NT2/D1 (cell line): ENCODE measurements around the gene DUSP2.

ENCODE experiments used
- DNase-seq: peaks from one replicate; pipeline ENCODE4 v3.0.0-alpha.2; 2011; ENCODE audit warnings: low read depth, low spot score
- H3K27me3 ChIP-seq: 2 replicates; pipeline ENCODE4 v1.6.0; 2011; ENCODE audit warnings: mild to moderate bottlenecking; ENCODE audit not compliant: insufficient read length, insufficient read depth
- H3K36me3 ChIP-seq: 2 replicates; pipeline ENCODE4 v1.6.1; 2011; ENCODE audit warnings: mild to moderate bottlenecking, low read length, mixed read lengths; ENCODE audit not compliant: insufficient read depth, insufficient read length
- H3K4me1 ChIP-seq: 2 replicates; pipeline ENCODE4 v1.5.1; 2011; ENCODE audit not compliant: insufficient read depth, insufficient read length
- H3K4me3 ChIP-seq: 2 replicates; pipeline ENCODE4 v1.5.1; 2011; ENCODE audit warnings: low read depth; ENCODE audit not compliant: insufficient read length
- H3K9ac ChIP-seq: 2 replicates; pipeline ENCODE4 v1.6.0; 2011; ENCODE audit warnings: low read depth; ENCODE audit not compliant: insufficient read length
- H3K9me3 ChIP-seq: 2 replicates; pipeline ENCODE4 v1.5.1; 2011; ENCODE audit warnings: mild to moderate bottlenecking, low read length; ENCODE audit not compliant: insufficient read depth
- SUZ12 ChIP-seq: IDR thresholded peaks from 2 replicates; pipeline ENCODE4 v1.6.1; 2011; ENCODE audit not compliant: insufficient read length, insufficient read depth; ENCODE audit errors: extremely low read depth
- YY1 ChIP-seq: IDR thresholded peaks from 2 replicates; pipeline ENCODE4 v1.6.1; 2011; ENCODE audit not compliant: insufficient read length, insufficient read depth
- ZNF274 ChIP-seq: IDR thresholded peaks from 2 replicates; pipeline ENCODE4 v1.6.1; 2011; ENCODE audit warnings: mild to moderate bottlenecking, low read depth, low read length

The DUSP2 gene

DNA sequence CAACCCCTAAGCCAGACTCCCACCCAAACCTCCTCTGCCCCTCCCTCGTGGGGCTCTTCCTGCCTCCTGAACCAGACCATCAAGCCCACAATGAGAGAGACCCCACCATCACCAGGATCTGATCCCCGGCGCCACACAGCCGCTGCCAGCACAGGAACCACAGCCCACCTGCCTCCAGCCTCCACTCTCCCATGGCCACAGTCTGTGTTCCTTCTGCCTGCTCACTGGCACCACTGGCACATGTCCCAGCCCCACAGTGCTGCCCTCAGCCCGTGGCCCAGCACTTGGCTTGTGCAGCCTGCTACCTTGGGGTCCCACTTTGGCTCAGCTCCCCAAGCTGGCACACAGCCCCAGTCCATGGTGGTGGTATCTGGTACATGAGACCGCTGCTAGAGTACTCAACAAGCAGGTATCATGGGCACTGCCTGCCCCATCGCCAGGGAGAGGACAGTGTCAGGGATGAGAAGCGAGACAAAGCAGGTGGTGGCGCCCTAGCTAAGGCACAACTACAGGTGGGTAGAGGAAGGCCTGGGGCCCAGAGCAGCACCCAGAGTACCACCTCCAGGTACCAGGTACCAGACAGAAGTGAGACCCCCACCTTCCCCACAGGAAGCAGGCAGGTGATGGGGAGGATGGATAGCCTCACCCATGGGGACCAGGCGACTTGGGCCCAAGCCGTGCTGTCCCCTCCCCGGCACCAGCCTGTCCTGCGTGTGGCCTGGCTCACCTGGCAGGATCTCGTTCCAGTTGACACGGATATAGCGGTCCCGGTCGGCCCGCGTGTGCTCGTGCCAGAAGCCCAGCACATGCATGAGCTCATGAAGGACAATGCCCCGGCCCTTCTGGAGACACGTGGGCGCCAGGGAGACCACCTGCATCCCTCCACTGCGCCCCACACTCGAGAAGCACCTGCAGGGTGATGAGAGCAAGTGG lies 13.2 kb downstream of the DUSP2 start:
- no peak overlapping the region for H3K4me3 ChIP-seq
- H3K4me1 ChIP-seq = peaks cover 7% of the 10 kb centered on the region
- no peak overlapping the region for H3K9ac ChIP-seq
- no peak for DNase-seq
- TF ChIP-seq YY1 = no peak
- TF ChIP-seq ZNF274 = no peak
- TF ChIP-seq SUZ12 = no peak
- H3K27me3 ChIP-seq = no peaks in the 10 kb centered on the region
- H3K9me3 ChIP-seq = no peaks in the 10 kb centered on the region
- H3K36me3 ChIP-seq = no peaks in the 10 kb centered on the region

DNA sequence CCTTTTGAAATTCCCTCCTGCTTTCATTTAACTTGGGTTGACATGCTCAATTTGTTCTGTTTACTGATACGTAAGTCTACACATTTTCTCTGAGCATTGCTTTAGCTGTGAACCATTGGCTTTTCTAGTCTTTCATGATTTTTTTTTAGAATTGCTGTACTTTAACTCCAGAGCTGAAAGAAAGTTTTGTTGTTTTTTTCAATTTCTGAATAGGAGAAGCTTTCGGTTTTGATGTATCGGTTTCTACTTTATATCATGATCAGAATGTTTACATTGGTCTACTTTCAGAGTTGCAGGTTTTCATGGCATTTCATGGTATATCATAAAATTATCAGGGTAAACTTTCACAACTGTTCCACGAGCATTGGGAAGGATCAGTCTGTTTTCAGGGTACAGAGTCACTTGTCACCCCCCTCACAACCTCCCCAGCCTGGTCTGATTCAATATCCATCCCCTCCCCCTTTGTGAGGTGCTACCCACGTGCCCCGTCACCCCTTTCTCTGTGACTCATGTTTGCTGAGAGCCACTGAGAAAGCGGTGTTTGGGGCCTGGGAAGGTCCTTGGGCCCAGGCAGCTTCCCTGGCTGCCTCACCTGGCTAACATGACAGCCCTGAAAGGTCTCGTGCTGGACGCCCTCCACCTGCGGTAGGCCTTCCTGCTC lies 14.0 kb downstream of the DUSP2 start:
- DNase-seq = no peak
- Histone ChIP-seq H3K27me3 (no peaks in the 10 kb centered on the region), H3K9ac (no peak overlapping the region), H3K9me3 (no peaks in the 10 kb centered on the region), H3K4me1 (peaks cover 6% of the 10 kb centered on the region), H3K4me3 (no peak overlapping the region), H3K36me3 (no peaks in the 10 kb centered on the region)
- TF ChIP-seq ZNF274 (no peak), SUZ12 (no peak), YY1 (no peak)

DNA sequence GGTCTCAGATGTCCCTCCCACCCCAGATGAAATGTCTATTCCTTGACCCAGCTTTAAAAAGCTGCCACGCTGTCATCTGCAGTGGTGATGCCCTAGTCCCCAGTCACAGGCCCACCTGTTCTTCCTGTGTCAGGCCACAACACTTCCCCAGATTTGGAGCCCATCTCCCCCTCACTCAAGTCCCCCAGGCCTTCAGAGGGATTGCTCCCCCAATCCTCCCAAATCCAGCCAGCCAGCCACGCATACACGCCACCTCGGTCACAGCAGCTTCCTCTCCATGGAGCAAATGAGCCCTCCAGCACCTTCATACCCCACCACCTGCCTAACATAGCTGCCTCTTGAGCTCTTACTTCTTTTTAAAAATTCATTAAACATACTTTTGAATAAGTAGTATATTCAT lies 14.8 kb downstream of the DUSP2 start:
- no peak for TF ChIP-seq YY1
- TF ChIP-seq ZNF274 = no peak
- no peak for TF ChIP-seq SUZ12
- DNase-seq = no peak
- Histone ChIP-seq H3K9ac (no peak overlapping the region), H3K9me3 (no peaks in the 10 kb centered on the region), H3K36me3 (no peaks in the 10 kb centered on the region), H3K4me3 (no peak overlapping the region), H3K4me1 (peaks cover 2% of the 10 kb centered on the region), H3K27me3 (no peaks in the 10 kb centered on the region)

DNA sequence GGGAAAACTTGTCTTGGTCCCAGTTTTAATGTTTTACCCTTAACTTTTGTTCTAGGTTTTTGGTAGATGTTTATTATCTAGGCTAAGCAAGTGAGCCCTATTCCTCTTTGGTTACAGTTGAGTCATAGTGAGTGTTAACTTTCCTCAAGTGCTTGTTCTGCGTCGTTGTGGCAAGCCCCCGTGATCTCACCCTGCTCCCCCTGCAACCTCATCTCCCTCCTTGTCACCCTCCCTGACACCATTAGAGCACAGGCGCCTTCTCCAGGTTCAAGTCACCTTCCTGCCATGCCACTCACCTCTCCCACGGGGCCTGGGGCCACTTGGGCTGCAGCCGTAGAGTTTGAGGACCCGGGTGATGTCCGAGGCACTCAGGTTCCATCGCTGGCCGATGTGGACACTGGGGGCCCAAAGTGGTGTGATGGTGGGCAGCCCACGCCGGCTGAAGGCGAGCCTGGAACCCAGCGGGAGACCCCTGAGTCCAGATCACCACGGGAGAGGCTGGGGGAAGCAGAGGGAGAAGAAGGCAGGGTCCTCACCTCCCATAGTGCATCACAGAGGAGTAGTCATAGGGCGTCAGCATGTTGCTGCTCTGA lies 15.6 kb downstream of the DUSP2 start:
- peaks cover 2% of the 10 kb centered on the region for H3K4me1 ChIP-seq
- H3K4me3 ChIP-seq = no peak overlapping the region
- no peak for DNase-seq
- TF ChIP-seq SUZ12 (no peak), YY1 (no peak), ZNF274 (no peak)
- no peaks in the 10 kb centered on the region for H3K36me3 ChIP-seq
- H3K9me3 ChIP-seq = no peaks in the 10 kb centered on the region
- no peak overlapping the region for H3K9ac ChIP-seq
- no peaks in the 10 kb centered on the region for H3K27me3 ChIP-seq

DNA sequence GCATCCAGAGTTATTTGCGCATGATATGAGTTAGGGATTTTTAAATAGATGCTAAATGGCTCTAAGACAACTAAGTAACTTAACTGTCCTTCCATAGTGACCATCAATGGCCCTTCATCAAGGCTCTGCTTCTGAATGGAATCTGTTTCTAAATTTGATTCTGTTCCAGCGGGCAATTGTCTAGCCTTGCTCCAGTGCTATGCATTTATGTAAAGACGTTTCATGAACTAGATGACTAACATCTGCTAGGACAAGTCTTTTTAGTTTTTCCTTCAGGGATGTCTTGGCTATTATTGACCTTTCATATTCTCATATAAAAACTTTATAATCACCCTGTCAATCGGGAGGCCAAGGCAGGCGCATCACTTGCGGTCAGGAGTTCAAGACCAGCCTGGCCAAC lies 16.8 kb downstream of the DUSP2 start:
- Histone ChIP-seq H3K4me3 (no peak overlapping the region), H3K9me3 (no peaks in the 10 kb centered on the region), H3K4me1 (peaks cover 2% of the 10 kb centered on the region), H3K9ac (no peak overlapping the region), H3K36me3 (no peaks in the 10 kb centered on the region), H3K27me3 (no peaks in the 10 kb centered on the region)
- DNase-seq = no peak
- TF ChIP-seq YY1 (no peak), SUZ12 (no peak), ZNF274 (no peak)

DNA sequence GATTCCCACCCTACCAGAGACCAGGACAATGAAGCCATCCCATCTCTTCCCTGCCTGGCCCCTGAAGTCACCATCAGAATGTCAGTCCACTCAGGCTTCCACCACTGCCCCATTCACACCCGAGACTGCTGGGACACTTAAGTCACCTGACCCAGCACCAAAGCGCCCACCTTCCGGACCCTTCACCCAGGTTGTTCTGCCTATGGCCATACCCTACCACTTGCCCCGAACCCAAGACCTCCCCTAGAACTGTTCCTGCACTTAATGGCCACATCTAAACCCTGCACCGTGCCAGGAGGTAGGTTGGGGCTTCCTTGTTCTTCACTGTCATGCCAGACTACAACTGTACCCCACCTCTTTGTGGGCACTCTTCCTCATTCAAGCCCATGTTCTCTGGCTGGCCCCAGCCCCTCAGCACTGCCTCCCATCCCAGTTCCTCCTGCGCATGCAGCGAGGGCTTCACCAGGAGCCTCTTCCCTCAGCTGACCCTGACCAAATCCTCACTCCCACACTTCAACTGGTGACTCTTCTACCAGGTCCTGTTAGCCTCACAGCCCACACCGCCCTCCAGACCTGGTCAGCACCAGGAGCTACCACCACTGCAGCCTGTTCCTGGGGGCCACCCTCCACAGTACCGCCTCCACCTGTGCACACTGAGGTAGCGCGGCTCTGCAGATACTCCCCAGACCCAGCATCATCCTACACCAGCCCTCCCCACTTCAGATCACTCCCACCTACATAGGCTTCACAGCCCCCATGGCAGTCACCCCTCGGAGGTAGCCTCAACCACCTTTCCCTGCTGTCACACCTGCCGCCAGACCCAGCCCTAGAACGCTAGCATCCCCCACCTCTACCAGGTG lies 20.6 kb downstream of the DUSP2 start:
- no peak for DNase-seq
- TF ChIP-seq YY1 = no peak
- no peak for TF ChIP-seq SUZ12
- no peak for TF ChIP-seq ZNF274
- Histone ChIP-seq H3K4me1 (peaks cover 4% of the 10 kb centered on the region), H3K36me3 (no peaks in the 10 kb centered on the region), H3K9ac (no peak overlapping the region), H3K4me3 (no peak overlapping the region), H3K9me3 (no peaks in the 10 kb centered on the region), H3K27me3 (peaks cover under 1% of the 10 kb centered on the region)
